ENCODE measurements around the gene DUSP5. TPM values are rescaled to one million over a fixed set of nuclear protein-coding genes. Genes with fewer than 3 reads are reported as not detected.
A peak's percentile ranks its signal among the peaks of the same experiment; 100 is the strongest.

Gene DUSP5
- total RNA-seq, 1 experiment from 2014 or later = 137 TPM

DNA sequence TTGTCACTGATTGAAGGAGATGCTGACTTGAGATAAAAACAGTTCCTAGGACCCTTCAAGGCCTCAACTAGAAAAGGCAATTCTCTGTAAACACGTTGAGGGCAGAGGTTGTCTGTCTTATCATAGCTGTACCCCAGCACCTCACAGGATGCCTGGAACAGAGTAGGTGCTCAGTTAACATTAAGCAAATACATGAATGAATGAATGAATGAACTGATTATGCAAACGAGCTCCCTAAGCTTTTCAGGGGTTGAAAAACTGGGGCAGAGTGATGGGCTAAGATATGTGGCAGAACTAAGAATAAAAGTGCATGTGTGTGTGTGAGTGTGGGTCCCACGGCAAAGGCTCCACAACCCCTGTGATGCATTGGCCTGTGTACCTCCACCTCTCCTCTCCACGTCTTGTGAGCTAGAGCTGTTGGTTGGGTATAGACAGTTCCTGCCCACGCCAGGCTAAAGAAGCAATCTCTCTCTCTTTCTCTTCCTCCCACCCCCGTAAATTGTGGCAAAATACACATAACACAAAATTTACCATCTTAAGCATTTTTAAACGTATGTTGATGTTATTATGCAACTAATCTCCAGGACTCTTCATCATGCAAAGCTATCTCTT lies 48.9 kb downstream of the DUSP5 start:
- H3K9me3 ChIP-seq (ENCODE audit: control insufficient read depth in 1 of 2, insufficient read depth in 1 of 2, low read depth in 1 of 2, low read length in 2 of 2) = no peaks in the 10 kb centered on the region
- H3K36me3 ChIP-seq (ENCODE audit: control insufficient read depth in 1 of 2, insufficient read depth in 2 of 2, low read length in 2 of 2) = no peaks in the 10 kb centered on the region
- H3K79me2 ChIP-seq (ENCODE audit: insufficient read depth, low read length) = no peaks in the 10 kb centered on the region
- DNase-seq (ENCODE audit: low read depth, low spot score) (no peak), ATAC-seq (peak; percentile 31)
- no peaks in the 10 kb centered on the region for H3K27me3 ChIP-seq (ENCODE audit: insufficient read depth, low read length)
- H3K4me3 ChIP-seq (replicated peaks in 1 of 2; ENCODE audit: low read depth in 1 of 2, low read length in 2 of 2) = no peak overlapping the region
- TF ChIP-seq, protein P1, sequence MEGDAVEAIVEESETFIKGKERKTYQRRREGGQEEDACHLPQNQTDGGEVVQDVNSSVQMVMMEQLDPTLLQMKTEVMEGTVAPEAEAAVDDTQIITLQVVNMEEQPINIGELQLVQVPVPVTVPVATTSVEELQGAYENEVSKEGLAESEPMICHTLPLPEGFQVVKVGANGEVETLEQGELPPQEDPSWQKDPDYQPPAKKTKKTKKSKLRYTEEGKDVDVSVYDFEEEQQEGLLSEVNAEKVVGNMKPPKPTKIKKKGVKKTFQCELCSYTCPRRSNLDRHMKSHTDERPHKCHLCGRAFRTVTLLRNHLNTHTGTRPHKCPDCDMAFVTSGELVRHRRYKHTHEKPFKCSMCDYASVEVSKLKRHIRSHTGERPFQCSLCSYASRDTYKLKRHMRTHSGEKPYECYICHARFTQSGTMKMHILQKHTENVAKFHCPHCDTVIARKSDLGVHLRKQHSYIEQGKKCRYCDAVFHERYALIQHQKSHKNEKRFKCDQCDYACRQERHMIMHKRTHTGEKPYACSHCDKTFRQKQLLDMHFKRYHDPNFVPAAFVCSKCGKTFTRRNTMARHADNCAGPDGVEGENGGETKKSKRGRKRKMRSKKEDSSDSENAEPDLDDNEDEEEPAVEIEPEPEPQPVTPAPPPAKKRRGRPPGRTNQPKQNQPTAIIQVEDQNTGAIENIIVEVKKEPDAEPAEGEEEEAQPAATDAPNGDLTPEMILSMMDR (IDR thresholded peaks at IDR 0.05 in 2 of 3, conservative IDR thresholded peaks at IDR 0.05 in 1 of 3; ENCODE audit: borderline replicate concordance in 1 of 3, insufficient read depth in 1 of 3, low read depth in 2 of 3, low read length in 2 of 3) = no peak
- TF ChIP-seq YY1 (IDR thresholded peaks at IDR 0.05; ENCODE audit: extremely low read depth, insufficient replicate concordance, low read depth, low read length) (no peak), FOSL1 (IDR thresholded peaks at IDR 0.05; ENCODE audit: low read depth) (no peak), EZH2 (IDR thresholded peaks at IDR 0.05) (no peak), RAD21 (IDR thresholded peaks at IDR 0.05; ENCODE audit: low read depth) (no peak), CEBPB (IDR thresholded peaks at IDR 0.05; ENCODE audit: low read depth) (no peak), SRF (IDR thresholded peaks at IDR 0.05; ENCODE audit: low read depth) (no peak), TCF7L2 (IDR thresholded peaks at IDR 0.05; ENCODE audit: borderline replicate concordance, extremely low read depth, insufficient read depth, insufficient read length) (no peak)
- TF ChIP-seq, protein P2, sequence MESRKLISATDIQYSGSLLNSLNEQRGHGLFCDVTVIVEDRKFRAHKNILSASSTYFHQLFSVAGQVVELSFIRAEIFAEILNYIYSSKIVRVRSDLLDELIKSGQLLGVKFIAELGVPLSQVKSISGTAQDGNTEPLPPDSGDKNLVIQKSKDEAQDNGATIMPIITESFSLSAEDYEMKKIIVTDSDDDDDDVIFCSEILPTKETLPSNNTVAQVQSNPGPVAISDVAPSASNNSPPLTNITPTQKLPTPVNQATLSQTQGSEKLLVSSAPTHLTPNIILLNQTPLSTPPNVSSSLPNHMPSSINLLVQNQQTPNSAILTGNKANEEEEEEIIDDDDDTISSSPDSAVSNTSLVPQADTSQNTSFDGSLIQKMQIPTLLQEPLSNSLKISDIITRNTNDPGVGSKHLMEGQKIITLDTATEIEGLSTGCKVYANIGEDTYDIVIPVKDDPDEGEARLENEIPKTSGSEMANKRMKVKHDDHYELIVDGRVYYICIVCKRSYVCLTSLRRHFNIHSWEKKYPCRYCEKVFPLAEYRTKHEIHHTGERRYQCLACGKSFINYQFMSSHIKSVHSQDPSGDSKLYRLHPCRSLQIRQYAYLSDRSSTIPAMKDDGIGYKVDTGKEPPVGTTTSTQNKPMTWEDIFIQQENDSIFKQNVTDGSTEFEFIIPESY (IDR thresholded peaks at IDR 0.05; ENCODE audit: extremely low read depth, insufficient replicate concordance, low read length) = no peak
- H3K9ac ChIP-seq (ENCODE audit: low read length) = no peak overlapping the region
- peaks cover 0 to 10% of the 10 kb centered on the region in 2 experiments; a peak in 2 of 4 replicates for H3K4me1 ChIP-seq (ENCODE audit: control insufficient read depth in 1 of 2, insufficient read depth in 2 of 2, low read length in 2 of 2)
- H3K4me2 ChIP-seq (ENCODE audit: low read length) = peak overlapping the region; percentile 27; the same call in 1 of the 2 replicates
- H3K9me2 ChIP-seq (ENCODE audit: insufficient read depth) = no peaks in the 10 kb centered on the region
- no peak overlapping the region for H3K27ac ChIP-seq (ENCODE audit: low read depth, low read length)
- no peaks in the 10 kb centered on the region for H4K20me1 ChIP-seq (ENCODE audit: insufficient read depth)
- H2AFZ ChIP-seq (ENCODE audit: low read depth, low read length, poor library complexity, severe bottlenecking) = peak overlapping the region; percentile 96
- ChIA-PET CTCF (interaction anchor here (0.6 to 2.8 kb wide), 13 partner anchors 9 to 241 kb away, joined by 3 to 19 read pairs (median 5); partner anchors contain the start of gene SMNDC1), POLR2A (interaction anchor here (0.6 to 1.6 kb wide), 4 partner anchors 23 to 241 kb away, joined by 3 to 7 read pairs (median 4); no protein-coding TSS in a partner anchor), RAD21 (ENCODE audit: low non-redundant PET in 1 of 2, low total read pairs in 2 of 2, uncharacterized antibody in 2 of 2, unreplicated experiment in 2 of 2) (interaction anchor here (0.5 to 1.2 kb wide), 5 partner anchors 50 to 241 kb away, joined by 3 to 5 read pairs (median 3); no protein-coding TSS in a partner anchor)
- intact Hi-C loops (cut with micrococcal nuclease) = loop anchor here (1.0 to 2.0 kb wide), 4 partner anchors 50 to 240 kb away; partner anchors contain the start of gene DUSP5
- no TSS peak for BruUV-seq (replicated peaks)

Data from HCT116 (cell line).